K562 (cell line): ENCODE data around the gene LPAR2. TPM values are rescaled to one million over a fixed set of nuclear protein-coding genes. Genes with fewer than 3 reads are reported as not detected.

Source experiments
- BHLHE40 ChIP-seq: IDR thresholded peaks from 2 replicates; pipeline ENCODE4 v1.6.1; 2011; ENCODE audit warnings: low read length, improper control_type of control experiment
- CLOCK ChIP-seq: fragments of 250-450 bp; sonication (Bioruptor Pico); IDR thresholded peaks from 2 replicates; pipeline ENCODE4 v1.4.0; 2020; ENCODE audit warnings: mild to moderate bottlenecking, moderate library complexity, borderline replicate concordance
- CREB3L1 ChIP-seq: fragments of 450-650 bp; IDR thresholded peaks from 2 replicates; pipeline ENCODE4 v1.6.1; 2014; ENCODE audit warnings: low read depth, mild to moderate bottlenecking, moderate library complexity, borderline replicate concordance
- HBP1 ChIP-seq: fragments of 450-650 bp; formaldehyde crosslinking; IDR thresholded peaks from 2 replicates; pipeline ENCODE4 v1.4.0; 2022; ENCODE audit warnings: missing genetic modification characterization
- KDM1A ChIP-seq, 2 experiments: fragments of 450-650 bp; IDR thresholded peaks; 2 replicates each; pipeline ENCODE4 v1.6.1; 2016; ENCODE audit warnings: mild to moderate bottlenecking in 2 of 2
- MAFK ChIP-seq: IDR thresholded peaks from 2 replicates; pipeline ENCODE4 v1.6.1; 2011; ENCODE audit warnings: low read length, improper control_type of control experiment
- MCM3 ChIP-seq: fragments of 450-650 bp; IDR thresholded peaks from 2 replicates; pipeline ENCODE4 v1.6.1; 2016
- MYNN ChIP-seq, 2 experiments: sonication (generic); formaldehyde crosslinking in 1 of 2; IDR thresholded peaks; 2 replicates each; pipeline versions ENCODE4 v1.5.0 to v1.6.1; 2016 to 2020; ENCODE audit warnings: antibody characterized with exemption in 1 of 2, missing genetic modification reagents in 1 of 2
- RNF2 ChIP-seq: sonication (generic); IDR thresholded peaks from 2 replicates; pipeline ENCODE4 v1.6.1; 2016
- TFE3 ChIP-seq: fragments of 450-650 bp; formaldehyde crosslinking; IDR thresholded peaks from 2 replicates; pipeline ENCODE4 v1.4.0; 2020; ENCODE audit warnings: mild to moderate bottlenecking, mixed read lengths
- VEZF1 ChIP-seq: fragments of 200-800 bp; sonication (Bioruptor generic); IDR thresholded peaks from 2 replicates; pipeline ENCODE4 v1.6.1; 2017; ENCODE audit warnings: missing genetic modification characterization, missing compliant biosample characterization
- YBX1 ChIP-seq: fragments of 450-650 bp; IDR thresholded peaks from 2 replicates; pipeline ENCODE4 v1.7.1; 2016; ENCODE audit warnings: mild to moderate bottlenecking
- ZNF253 ChIP-seq: fragments of 250-450 bp; sonication (Bioruptor Pico); conservative IDR thresholded peaks from 2 replicates; pipeline ENCODE4 v1.6.1; 2021; ENCODE audit warnings: mild to moderate bottlenecking
- ZNF639 ChIP-seq, 2 experiments: fragments of 200-800 bp in 1 of 2; sonication (Bioruptor generic) in 1 of 2; sonication (generic) in 1 of 2; formaldehyde crosslinking in 1 of 2; IDR thresholded peaks in 1 of 2; conservative IDR thresholded peaks in 1 of 2; 2 replicates each; pipeline versions ENCODE4 v1.5.0 to v1.6.1; 2016 to 2020; ENCODE audit warnings: missing compliant biosample characterization in 1 of 2, missing genetic modification characterization in 1 of 2, missing genetic modification reagents in 1 of 2
- polyA plus RNA-seq, 8 experiments: library from polyadenylated mRNA; depleted of rRNA in 4 of 8; stranded (reverse) in 5 of 8; unstranded in 3 of 8; fragments of >200 nt; fragmentation: Nextera tagmentation in 2 of 8; fragmentation: Illumina TruSeq in 1 of 8; extraction: Ambion mirVana in 2 of 8; extraction: Trizol in 1 of 8; gene quantifications; 2 replicates each; pipeline versions ENCODE4 v1.2.1 to v1.2.3, GENCODE V29; 2011 to 2014; ENCODE audit warnings: inconsistent platforms in 1 of 8, missing spikeins in 1 of 8
- total RNA-seq, 7 experiments: library from RNA; depleted of rRNA in 6 of 7; stranded (reverse); fragments of >200 nt in 6 of 7; fragmentation: Illumina TruSeq in 2 of 7; extraction: Trizol in 2 of 7; gene quantifications; 2 replicates each; pipeline versions ENCODE4 v1.2.1 to v1.2.3, GENCODE V29; 2011 to 2021; ENCODE audit warnings: low replicate concordance in 1 of 7

LPAR2 gene
- total and polyA plus RNA-seq, 9 of the 15 experiments (the other 6 are each of a cell fraction or from before 2014, with no cell fraction given) = 0.63 to 13.8 (median 4.4) TPM

GRCh38 chr19:19643158-19644053, 15.4 kb upstream of the LPAR2 start, which contains the start of gene GMIP (continued):
- TF ChIP-seq CLOCK (CRISPR knock-in tag) (no peak), BHLHE40 (no peak), RNF2 (no peak), CREB3L1 (peak; percentile 62; the same call in 1 of the 2 replicates), ZNF639 (CRISPR knock-in tag; conservative IDR thresholded peaks at IDR 0.05 in 1 of 2, IDR thresholded peaks at IDR 0.05 in 1 of 2) (no peak), MCM3 (no peak), ZNF253 (no peak; the same call in 1 of the 2 replicates), HBP1 (CRISPR knock-in tag) (0 out of 2 replicates have a peak, but pooled peaks have one; percentile 13), MYNN (IDR thresholded peaks at IDR 0.05) (no peak), MYNN (CRISPR knock-in tag; IDR thresholded peaks at IDR 0.05) (no peak), KDM1A (IDR thresholded peaks at IDR 0.05) (peak in 1 of 2 experiments; percentile 70; a peak in 1 of 4 replicates), YBX1 (no peak), VEZF1 (CRISPR knock-in tag) (peak; percentile 63; the same call in 1 of the 2 replicates), TFE3 (no peak), MAFK (no peak)
